MM.1S (cell line): ENCODE results near the gene EIF2B4.

Experiments
- CTCF ChIP-seq: fragments of 300-600 bp; sonication (generic); IDR thresholded peaks from 2 replicates; pipeline ENCODE4 v1.5.1; 2016; ENCODE audit warnings: antibody characterized with exemption, low read length, mixed read lengths
- EZH2 ChIP-seq: fragments of 300-600 bp; sonication (generic); optimal IDR thresholded peaks from 2 replicates; pipeline ENCODE3; 2017; ENCODE audit warnings: low read depth, mild to moderate bottlenecking, antibody characterized with exemption, low read length, mixed read lengths
- EZH2phosphoT487 ChIP-seq: fragments of 300-600 bp; sonication (generic); IDR thresholded peaks from 2 replicates; pipeline ENCODE4 v1.6.1; 2018; ENCODE audit warnings: antibody characterized with exemption, low read length

DNA sequence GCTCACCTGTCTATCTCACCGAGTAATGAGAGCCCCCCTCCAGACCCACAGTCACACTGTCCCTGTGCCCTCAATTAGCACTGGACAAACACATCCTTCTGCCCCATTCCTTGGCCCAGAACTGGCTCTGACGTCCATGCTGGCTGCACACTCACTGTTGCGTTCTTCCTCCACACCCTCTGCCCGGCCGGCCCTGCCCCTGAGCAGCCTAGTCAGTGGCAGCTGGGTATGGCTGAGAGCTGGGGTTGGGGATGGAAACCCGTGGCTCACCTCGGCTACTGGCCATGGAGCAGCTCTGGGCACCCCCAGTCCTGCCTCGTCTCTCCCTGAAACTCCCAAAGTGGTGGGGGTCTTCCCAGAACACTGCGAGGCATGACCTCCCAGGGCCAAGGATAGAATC is 55.4 kb downstream of the EIF2B4 start:
- TF ChIP-seq CTCF (no peak), EZH2phosphoT487 (no peak), EZH2 (no peak)
